Measurements from ENCODE around the gene PEX14. TPM values are rescaled to one million over a fixed set of nuclear protein-coding genes. Genes with fewer than 3 reads are reported as not detected.

The PEX14 gene
- total and polyA plus RNA-seq, 10 of the 15 experiments (the other 5 are each of a cell fraction or from before 2014, with no cell fraction given) = 1.4 to 23.2 (median 12.0) TPM

DNA sequence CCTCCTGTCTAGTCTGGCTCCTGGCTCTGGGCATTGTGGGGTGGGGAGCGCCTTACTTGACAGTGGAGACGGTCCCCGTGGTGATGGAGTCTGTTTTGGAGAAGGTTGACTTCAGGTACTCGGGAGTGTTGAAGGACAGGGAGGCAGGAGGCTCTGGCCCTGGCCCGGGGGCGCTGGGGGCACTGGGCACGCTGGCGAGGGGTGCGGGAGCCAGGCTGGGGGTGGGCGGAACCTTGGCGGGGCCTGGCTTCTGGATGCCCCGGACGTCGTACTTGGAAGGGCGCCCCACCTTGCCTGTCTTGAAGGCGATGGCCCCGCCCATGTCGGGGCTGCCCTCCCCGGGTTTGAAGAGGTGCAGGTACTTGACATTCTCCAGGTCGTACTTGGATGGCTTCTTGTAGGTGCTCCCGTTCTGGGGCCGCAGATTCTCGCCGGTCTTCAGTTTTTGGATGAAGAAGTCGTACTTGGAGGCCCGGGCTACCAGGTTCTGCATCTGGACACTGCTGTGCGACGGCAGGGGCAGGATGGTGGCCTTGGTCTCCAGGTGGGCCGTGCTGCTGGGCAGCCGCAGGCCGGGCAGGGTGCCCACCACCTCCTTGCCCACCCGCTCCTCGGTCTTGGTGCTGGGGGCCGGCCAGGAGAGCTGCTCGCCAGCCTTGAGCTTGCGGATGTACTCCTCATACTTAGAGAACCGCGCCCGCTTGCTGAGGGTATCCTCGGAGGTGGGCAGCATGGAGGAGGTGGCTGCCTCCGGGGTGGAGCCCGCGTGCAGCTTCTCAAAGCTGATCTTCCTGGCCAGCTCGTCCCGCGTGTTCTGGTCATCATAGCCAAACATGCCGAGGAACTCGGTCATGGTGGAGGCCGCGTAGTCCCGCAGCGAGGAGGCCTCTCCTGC is 185.1 kb downstream of the PEX14 start:
- Histone ChIP-seq H3K36me3 (ENCODE audit: control insufficient read depth in 2 of 2, insufficient read depth in 2 of 2, low read length in 1 of 2) (peaks cover 0 to 15% of the 10 kb centered on the region in 2 experiments; a peak in 2 of 4 replicates), H3K4me2 (ENCODE audit: control insufficient read depth, insufficient read depth) (no peak overlapping the region), H2AFZ (ENCODE audit: control insufficient read depth, low read depth, low read length) (no peak overlapping the region), H3K4me1 (ENCODE audit: control insufficient read depth, insufficient read depth, low read length) (no peaks in the 10 kb centered on the region), H3K79me2 (ENCODE audit: control insufficient read depth, insufficient read depth, low read length) (no peaks in the 10 kb centered on the region), H3K4me3 (no peak overlapping the region), H4K20me1 (ENCODE audit: control insufficient read depth, insufficient read depth) (no peaks in the 10 kb centered on the region), H3K27me3 (replicated peaks in 1 of 2; ENCODE audit: control insufficient read depth in 2 of 2, insufficient read depth in 2 of 2, low read length in 1 of 2) (no peaks in the 10 kb centered on the region), H3K9me3 (replicated peaks; ENCODE audit: control insufficient read depth, insufficient read depth, low read length) (no peaks in the 10 kb centered on the region), H3K27ac (ENCODE audit: control insufficient read depth, insufficient read depth) (no peak overlapping the region), H3K9ac (ENCODE audit: control insufficient read depth, insufficient read depth, low read length) (no peak overlapping the region)
- intact Hi-C loops (cut with micrococcal nuclease; ENCODE audit: unreplicated experiment) = no loop called here
- BruUV-seq (replicated peaks) = no TSS peak
- in situ Hi-C loops (cut with MboI) = no loop called here
- WGBS (ENCODE audit: insufficient coverage, insufficient replicate concordance, low lambda C conversion rate, missing lambda C conversion rate) = 94% methylated on average over 50 of the region's 52 CpGs
- no peak for DNase-seq (ENCODE audit: low read depth, low spot score)
- ChIA-PET CTCF (no interaction called here), POLR2A (no interaction called here), RAD21 (ENCODE audit: unreplicated experiment) (no interaction called here), SMC1A (ENCODE audit: uncharacterized antibody, unreplicated experiment) (no interaction called here)
- ATAC-seq = no peak
- no peak for FAIRE-seq
- no peak for TF ChIP-seq ETV6 (conservative IDR thresholded peaks at IDR 0.05 in 1 of 2, IDR thresholded peaks at IDR 0.05 in 1 of 2; ENCODE audit: borderline replicate concordance in 1 of 2, low read depth in 1 of 2)
- TF ChIP-seq FOXK2 (IDR thresholded peaks at IDR 0.05) = no peak
- no peak for TF ChIP-seq BACH1 (IDR thresholded peaks at IDR 0.05; ENCODE audit: borderline replicate concordance)
- no peak for TF ChIP-seq BMI1 (IDR thresholded peaks at IDR 0.05; ENCODE audit: borderline replicate concordance)
- TF ChIP-seq RBBP5 (conservative IDR thresholded peaks at IDR 0.05) = no peak
- TF ChIP-seq TBL1XR1 (IDR thresholded peaks at IDR 0.05; ENCODE audit: low read depth, low read length) = no peak
- TF ChIP-seq CHD1 (IDR thresholded peaks at IDR 0.05; ENCODE audit: low read depth, low read length) = no peak
- TF ChIP-seq RAD21 (IDR thresholded peaks at IDR 0.05; ENCODE audit: insufficient read depth, low read depth, low read length) = no peak
- no peak for TF ChIP-seq ATF7 (IDR thresholded peaks at IDR 0.05; ENCODE audit: low read depth)
- no peak for TF ChIP-seq SPI1 (IDR thresholded peaks at IDR 0.05; ENCODE audit: borderline replicate concordance, insufficient read depth, low read depth, low read length)
- no peak for TF ChIP-seq EGR1 (IDR thresholded peaks at IDR 0.05; ENCODE audit: borderline replicate concordance in 1 of 2, low read depth in 2 of 2, low read length in 2 of 2)
- no peak for TF ChIP-seq SIN3A (IDR thresholded peaks at IDR 0.05; ENCODE audit: low read depth, low read length)
- TF ChIP-seq NR2C2 (IDR thresholded peaks at IDR 0.05; ENCODE audit: borderline replicate concordance, control insufficient read depth, insufficient read length, low read depth) = no peak
- TF ChIP-seq STAT3 (IDR thresholded peaks at IDR 0.05; ENCODE audit: low read depth, low read length) = no peak
- TF ChIP-seq SIX5 (IDR thresholded peaks at IDR 0.05; ENCODE audit: low read depth, low read length, severe bottlenecking) = no peak
- TF ChIP-seq YY1 (IDR thresholded peaks at IDR 0.05; ENCODE audit: low read depth, low read length) = no peak
- no peak for TF ChIP-seq BHLHE40 (IDR thresholded peaks at IDR 0.05; ENCODE audit: borderline replicate concordance in 1 of 2, low read depth in 2 of 2, low read length in 1 of 2)
- TF ChIP-seq NFIC (IDR thresholded peaks at IDR 0.05; ENCODE audit: low read depth, low read length) = no peak
- no peak for TF ChIP-seq NBN (IDR thresholded peaks at IDR 0.05)
